ENCODE results near the gene HAP1. TPM values are rescaled to one million over a fixed set of nuclear protein-coding genes. Genes with fewer than 3 reads are reported as not detected.

HAP1 gene
- total RNA-seq, 1 experiment from 2014 or later, result 2.5 TPM

DNA sequence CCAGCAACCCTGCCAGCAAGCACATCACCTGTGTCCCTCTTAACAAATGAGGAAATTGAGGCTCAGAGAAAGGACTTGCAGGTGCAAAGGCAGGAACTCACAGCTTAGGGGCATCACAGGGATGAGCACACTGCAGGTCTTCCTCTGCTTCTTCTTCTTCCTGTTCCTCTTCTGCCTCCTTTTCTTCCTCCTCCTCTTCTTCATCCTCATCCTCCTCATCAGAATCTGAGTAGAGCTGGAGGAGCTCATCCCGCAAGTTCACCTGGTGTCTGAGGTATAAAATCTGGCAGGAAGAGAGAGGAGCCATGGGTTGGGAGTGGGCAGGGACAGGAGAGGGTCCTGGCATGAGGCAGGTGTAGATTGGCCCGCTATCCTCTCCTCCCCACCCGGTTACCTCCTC, 2.6 kb downstream of the HAP1 start:
- Histone ChIP-seq H3K56ac (ENCODE audit: insufficient read length, low read depth, low read length) (no peak overlapping the region), H4K5ac (ENCODE audit: insufficient read length, low read depth, low read length) (no peak overlapping the region), H4K20me1 (ENCODE audit: control insufficient read depth, insufficient read depth, insufficient read length) (no peaks in the 10 kb centered on the region), H3T11ph (ENCODE audit: low read length) (no peak overlapping the region), H3K27ac (ENCODE audit: insufficient read length, low read depth, low read length) (no peak overlapping the region), H2AFZ (ENCODE audit: low read length) (no peak overlapping the region), H4K8ac (replicated peaks; ENCODE audit: insufficient read length, low read depth, low read length) (no peak overlapping the region), H3K9ac (ENCODE audit: extremely low read depth, insufficient read length, low read length) (no peak overlapping the region), H3K14ac (ENCODE audit: insufficient read depth, low read length) (no peak overlapping the region), H2BK15ac (ENCODE audit: low read depth, low read length) (no peak overlapping the region), H2BK20ac (ENCODE audit: low read depth, low read length, poor library complexity, severe bottlenecking) (no peak overlapping the region), H3K79me2 (ENCODE audit: insufficient read depth, low read length) (no peaks in the 10 kb centered on the region), H2AK5ac (ENCODE audit: insufficient read length, low read length) (no peak overlapping the region), H2BK5ac (ENCODE audit: insufficient read length, low read length) (no peak overlapping the region), H3K27me3 (ENCODE audit: insufficient read depth, low read length) (peaks cover 27% of the 10 kb centered on the region; the same call in 1 of the 2 replicates), H2BK120ac (ENCODE audit: low read depth, low read length, poor library complexity, severe bottlenecking) (no peak overlapping the region), H3K4me2 (ENCODE audit: insufficient read depth, insufficient read length, low read length) (no peak overlapping the region), H3K23ac (ENCODE audit: insufficient read length, low read depth, low read length) (no peak overlapping the region), H3K4me1 (ENCODE audit: insufficient read depth, low read length) (no peaks in the 10 kb centered on the region), H3K4ac (ENCODE audit: low read depth, low read length) (no peak overlapping the region), H3K23me2 (ENCODE audit: insufficient read length, low read depth, low read length, poor library complexity, severe bottlenecking) (peaks cover 8% of the 10 kb centered on the region), H3K18ac (ENCODE audit: insufficient read length, low read depth, low read length) (no peak overlapping the region), H3K79me1 (ENCODE audit: insufficient read depth, low read depth, low read length, poor library complexity, severe bottlenecking) (no peaks in the 10 kb centered on the region), H4K91ac (ENCODE audit: insufficient read length, low read depth, low read length) (no peak overlapping the region), H2BK12ac (ENCODE audit: insufficient read length, low read depth, low read length) (no peak overlapping the region), H3K9me3 (ENCODE audit: control insufficient read depth, low read depth, low read length) (no peaks in the 10 kb centered on the region)
- Mint-ChIP-seq H3K4me1 (peaks cover 8 to 27% of the 10 kb centered on the region in 2 experiments), H3K9me3 (no peaks in the 10 kb centered on the region), H3K4me3 (no peak overlapping the region), H3K36me3 (ENCODE audit: insufficient read depth in 1 of 3, low read depth in 3 of 3) (no peaks in the 10 kb centered on the region; a peak in 1 of 7 replicates), H3K27me3 (ENCODE audit: low read depth) (peaks cover 70% of the 10 kb centered on the region), H3K27ac (no peak overlapping the region)
- TF ChIP-seq, protein P1, sequence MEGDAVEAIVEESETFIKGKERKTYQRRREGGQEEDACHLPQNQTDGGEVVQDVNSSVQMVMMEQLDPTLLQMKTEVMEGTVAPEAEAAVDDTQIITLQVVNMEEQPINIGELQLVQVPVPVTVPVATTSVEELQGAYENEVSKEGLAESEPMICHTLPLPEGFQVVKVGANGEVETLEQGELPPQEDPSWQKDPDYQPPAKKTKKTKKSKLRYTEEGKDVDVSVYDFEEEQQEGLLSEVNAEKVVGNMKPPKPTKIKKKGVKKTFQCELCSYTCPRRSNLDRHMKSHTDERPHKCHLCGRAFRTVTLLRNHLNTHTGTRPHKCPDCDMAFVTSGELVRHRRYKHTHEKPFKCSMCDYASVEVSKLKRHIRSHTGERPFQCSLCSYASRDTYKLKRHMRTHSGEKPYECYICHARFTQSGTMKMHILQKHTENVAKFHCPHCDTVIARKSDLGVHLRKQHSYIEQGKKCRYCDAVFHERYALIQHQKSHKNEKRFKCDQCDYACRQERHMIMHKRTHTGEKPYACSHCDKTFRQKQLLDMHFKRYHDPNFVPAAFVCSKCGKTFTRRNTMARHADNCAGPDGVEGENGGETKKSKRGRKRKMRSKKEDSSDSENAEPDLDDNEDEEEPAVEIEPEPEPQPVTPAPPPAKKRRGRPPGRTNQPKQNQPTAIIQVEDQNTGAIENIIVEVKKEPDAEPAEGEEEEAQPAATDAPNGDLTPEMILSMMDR (conservative IDR thresholded peaks at IDR 0.05), result no peak
- no CpG with 5 or more reads among the region's 3 CpGs for WGBS (ENCODE audit: extremely low coverage, insufficient read length, low lambda C conversion rate)
- no peak for DNase-seq
